Naive B cell (primary cell): Measurements from ENCODE around the gene POLR1D. TPM values are rescaled to one million over a fixed set of nuclear protein-coding genes. Genes with fewer than 3 reads are reported as not detected.

Source experiments
- ATAC-seq, 2 donors: fragments of 150-1000 bp; cut with Tn5 transposase; 2 replicates each; pipeline ENCODE4 v1.10.0; 2021; ENCODE audit warnings: low read depth in 2 of 2, mild to moderate bottlenecking in 2 of 2, moderate library complexity in 2 of 2
- DNase-seq: peaks from one replicate; pipeline ENCODE4 v3.0.0; 2022
- H3K27ac Mint-ChIP-seq, 6 donors: one replicate each; pipeline ENCODE4 v1.8.0; 2020 to 2022; ENCODE audit warnings: mild to moderate bottlenecking in 6 of 6, mixed read lengths in 6 of 6, moderate library complexity in 5 of 6, inconsistent platforms in 2 of 6
- H3K27me3 Mint-ChIP-seq, 3 donors: one replicate each; pipeline ENCODE4 v1.8.0; 2021 to 2022; ENCODE audit warnings: mixed read lengths in 3 of 3, mild to moderate bottlenecking in 1 of 3
- H3K36me3 Mint-ChIP-seq, 2 donors: one replicate each; pipeline ENCODE4 v1.8.0; 2020 to 2022; ENCODE audit warnings: mixed read lengths in 2 of 2, inconsistent platforms in 1 of 2, mild to moderate bottlenecking in 1 of 2
- H3K4me1 Mint-ChIP-seq, 3 donors: one replicate each; pipeline ENCODE4 v1.8.0; 2020 to 2022; ENCODE audit warnings: mixed read lengths in 3 of 3, inconsistent platforms in 1 of 3, mild to moderate bottlenecking in 1 of 3, moderate library complexity in 1 of 3
- H3K4me3 Mint-ChIP-seq, 8 donors: one replicate each; pipeline ENCODE4 v1.8.0; 2020 to 2022; ENCODE audit warnings: mild to moderate bottlenecking in 8 of 8, mixed read lengths in 8 of 8, moderate library complexity in 8 of 8, inconsistent platforms in 2 of 8
- H3K9me3 Mint-ChIP-seq, 7 donors: one replicate each; pipeline ENCODE4 v1.8.0; 2020 to 2022; ENCODE audit warnings: mixed read lengths in 7 of 7, mild to moderate bottlenecking in 5 of 7, inconsistent platforms in 2 of 7, moderate library complexity in 1 of 7
- polyA plus RNA-seq, 6 donors: library from polyadenylated mRNA; unstranded; fragments of 300-500 nt; fragmentation: Illumina TruSeq; gene quantifications; one replicate each; pipeline ENCODE4 v1.2.3, GENCODE V29; 2021; ENCODE audit warnings: low read depth in 6 of 6

POLR1D gene
- polyA plus RNA-seq, 6 donors from 2014 or later: 106 to 149 (median 130) TPM

- no peak overlapping the region for H3K27ac Mint-ChIP-seq
Measured at GRCh38 chr13:27659145-27659865, 37.6 kb downstream of the POLR1D start.

GRCh38 chr13:27660511-27660910 lies 38.8 kb downstream of the POLR1D start:
- H3K9me3 Mint-ChIP-seq: no peaks in the 10 kb centered on the region
- H3K4me3 Mint-ChIP-seq: no peak overlapping the region
- no peak for ATAC-seq
- H3K4me1 Mint-ChIP-seq: peaks cover 2 to 29% (median 13%) of the 10 kb centered on the region in 3 donors
- DNase-seq: no peak
- no peaks in the 10 kb centered on the region for H3K27me3 Mint-ChIP-seq
- peak overlapping the region in 3 of 6 donors; percentile 4 to 79 (median 51) for H3K27ac Mint-ChIP-seq
- peaks cover 0 to 7% of the 10 kb centered on the region in 2 donors for H3K36me3 Mint-ChIP-seq

More at GRCh38 chr13:27659145-27659865, 37.6 kb downstream of the POLR1D start:
- ATAC-seq (no peak), DNase-seq (no peak)
- H3K36me3 Mint-ChIP-seq: peaks cover 0 to 7% of the 10 kb centered on the region in 2 donors
- H3K27me3 Mint-ChIP-seq: no peaks in the 10 kb centered on the region
- no peak overlapping the region for H3K4me3 Mint-ChIP-seq
- H3K4me1 Mint-ChIP-seq: peaks cover 2 to 28% (median 10%) of the 10 kb centered on the region in 3 donors
- H3K9me3 Mint-ChIP-seq: no peaks in the 10 kb centered on the region

DNA sequence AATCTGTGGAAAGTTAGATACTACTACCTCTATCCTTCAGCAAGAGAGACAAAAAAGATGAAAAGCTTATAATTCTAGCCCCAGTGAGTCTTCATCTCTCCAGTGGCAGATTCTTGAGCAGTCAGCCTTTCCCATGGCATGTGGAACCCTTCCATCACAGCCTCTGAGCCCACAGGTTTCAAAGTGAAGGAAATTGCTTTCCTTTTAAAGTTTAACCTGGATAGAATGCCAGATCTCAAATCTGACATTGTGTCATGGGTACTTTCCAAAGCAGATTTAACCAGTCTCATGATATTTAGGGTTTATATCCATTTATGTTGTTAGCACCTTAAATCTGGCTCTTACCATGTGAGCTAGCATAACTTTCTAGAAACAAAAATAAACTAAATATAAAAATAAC lies 39.3 kb downstream of the POLR1D start:
- peaks cover 0 to 7% of the 10 kb centered on the region in 2 donors for H3K36me3 Mint-ChIP-seq
- no peaks in the 10 kb centered on the region for H3K27me3 Mint-ChIP-seq
- ATAC-seq (no peak), DNase-seq (no peak)
- peaks cover 2 to 26% (median 13%) of the 10 kb centered on the region in 3 donors for H3K4me1 Mint-ChIP-seq
- H3K27ac Mint-ChIP-seq: no peak overlapping the region
- H3K4me3 Mint-ChIP-seq: no peak overlapping the region
- H3K9me3 Mint-ChIP-seq: no peaks in the 10 kb centered on the region

DNA sequence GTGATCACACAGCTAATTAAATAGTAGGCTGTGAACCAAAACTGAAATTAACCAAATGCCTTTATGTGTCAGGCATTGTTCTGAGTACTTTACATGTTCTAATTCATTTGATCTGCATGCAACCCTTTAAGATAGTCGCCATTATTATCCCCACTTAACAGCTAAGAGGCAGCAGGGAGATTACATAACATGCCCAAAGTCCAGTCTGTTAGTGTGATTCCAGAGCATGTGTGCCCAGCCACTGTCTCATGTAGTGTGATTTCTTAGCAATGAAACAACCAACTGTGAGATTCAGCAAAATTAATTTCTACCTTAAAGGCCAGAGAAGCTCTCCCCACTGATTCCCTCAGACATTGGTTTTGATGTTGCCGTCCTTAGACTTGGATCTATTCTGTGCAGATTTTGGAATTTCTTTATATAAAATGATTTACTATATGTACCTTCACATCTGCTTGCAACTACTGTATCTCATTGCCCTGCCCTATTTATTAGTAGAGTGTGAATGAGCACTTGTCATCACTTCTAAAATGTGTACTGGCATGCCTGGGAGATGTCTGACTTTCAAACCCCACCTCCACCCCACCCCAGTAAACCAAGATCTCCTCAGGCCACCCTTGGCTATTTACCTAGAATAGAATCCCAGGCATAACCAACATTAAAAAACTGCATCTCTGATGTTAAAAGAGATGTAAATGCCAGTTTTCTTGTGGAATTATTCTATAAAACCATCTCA lies 41.2 kb downstream of the POLR1D start:
- H3K4me1 Mint-ChIP-seq: peaks cover 0 to 21% (median 13%) of the 10 kb centered on the region in 3 donors
- DNase-seq (no peak), ATAC-seq (no peak)
- no peak overlapping the region for H3K4me3 Mint-ChIP-seq
- no peaks in the 10 kb centered on the region for H3K27me3 Mint-ChIP-seq
- peaks cover 5 to 15% of the 10 kb centered on the region in 2 donors for H3K36me3 Mint-ChIP-seq
- H3K27ac Mint-ChIP-seq: peak overlapping the region in 1 of 6 donors; percentile 65
- no peaks in the 10 kb centered on the region for H3K9me3 Mint-ChIP-seq

DNA sequence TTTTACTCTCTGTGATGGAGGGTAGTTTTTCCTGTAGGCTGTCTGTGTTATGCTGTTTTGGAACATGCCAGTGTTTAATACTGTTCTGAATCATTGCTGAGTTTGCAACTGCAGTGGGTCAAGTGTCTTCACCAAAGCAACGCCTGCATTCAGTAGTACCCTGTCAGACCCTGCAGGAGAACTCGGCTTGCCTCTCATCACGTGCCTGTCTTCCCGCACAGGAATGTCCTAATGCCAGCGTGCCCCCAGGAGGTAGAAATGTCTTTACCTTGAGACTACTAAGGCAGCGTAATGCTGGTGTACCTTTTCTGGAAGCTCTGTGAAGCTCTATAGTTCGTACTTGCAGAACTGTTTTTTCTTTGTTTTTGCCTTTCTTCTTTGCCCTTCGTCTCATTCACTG lies 42.3 kb downstream of the POLR1D start:
- no peaks in the 10 kb centered on the region for H3K9me3 Mint-ChIP-seq
- ATAC-seq: no peak
- peak overlapping the region in 1 of 6 donors; percentile 37 for H3K27ac Mint-ChIP-seq
- H3K36me3 Mint-ChIP-seq: peaks cover 5 to 15% of the 10 kb centered on the region in 2 donors
- no peak overlapping the region for H3K4me3 Mint-ChIP-seq
- H3K4me1 Mint-ChIP-seq: peaks cover 0 to 21% (median 13%) of the 10 kb centered on the region in 3 donors
- no peak for DNase-seq
- H3K27me3 Mint-ChIP-seq: no peaks in the 10 kb centered on the region

DNA sequence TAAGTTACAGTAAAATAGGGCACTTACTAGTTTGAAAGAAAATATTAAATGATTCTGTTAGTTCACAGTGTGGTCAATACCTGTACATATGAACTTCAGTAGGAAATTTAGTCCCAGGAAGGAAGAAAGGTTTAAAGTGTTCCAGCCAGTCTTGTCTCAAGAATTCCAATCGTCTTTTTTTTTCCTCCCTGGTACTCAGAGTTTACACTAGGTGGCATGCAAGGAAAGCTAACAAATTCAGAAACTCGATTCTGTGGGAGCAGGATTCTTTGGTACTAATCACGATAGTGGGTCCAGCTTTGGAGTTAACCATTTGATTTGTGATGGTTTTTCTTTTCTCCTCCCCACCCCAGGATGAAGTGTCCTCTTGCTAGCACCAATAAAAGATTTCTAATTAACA lies 43.6 kb downstream of the POLR1D start:
- H3K27ac Mint-ChIP-seq: peak overlapping the region in 1 of 6 donors; percentile 37

DNA sequence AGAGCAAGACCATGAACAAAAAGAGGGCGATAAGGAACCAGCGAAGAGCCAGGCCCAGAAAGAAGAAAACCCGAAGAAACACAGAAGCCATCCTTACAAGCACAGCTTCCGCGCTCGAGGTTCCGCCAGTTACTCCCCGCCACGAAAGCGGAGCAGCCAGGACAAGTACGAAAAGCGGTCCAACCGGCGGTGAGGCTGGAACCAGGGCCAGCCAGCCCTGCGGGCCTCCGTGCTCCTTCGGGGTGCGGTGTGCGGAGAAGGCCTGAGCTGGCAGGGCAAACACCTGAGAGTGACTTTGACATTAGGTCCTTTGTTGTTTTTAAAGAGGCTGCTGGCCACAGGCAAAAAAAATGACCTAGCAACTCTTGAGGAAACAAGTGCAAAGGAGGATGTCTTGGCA lies 44.1 kb downstream of the POLR1D start:
- H3K9me3 Mint-ChIP-seq: no peaks in the 10 kb centered on the region
- no peaks in the 10 kb centered on the region for H3K27me3 Mint-ChIP-seq

More for the DNA sequence above, 43.6 kb downstream of the POLR1D start:
- ATAC-seq: no peak
- Mint-ChIP-seq H3K27me3 (no peaks in the 10 kb centered on the region), H3K4me1 (peaks cover 0 to 18% (median 13%) of the 10 kb centered on the region in 3 donors), H3K4me3 (no peak overlapping the region), H3K9me3 (no peaks in the 10 kb centered on the region), H3K36me3 (peaks cover 5 to 14% of the 10 kb centered on the region in 2 donors)
- DNase-seq: no peak

DNA sequence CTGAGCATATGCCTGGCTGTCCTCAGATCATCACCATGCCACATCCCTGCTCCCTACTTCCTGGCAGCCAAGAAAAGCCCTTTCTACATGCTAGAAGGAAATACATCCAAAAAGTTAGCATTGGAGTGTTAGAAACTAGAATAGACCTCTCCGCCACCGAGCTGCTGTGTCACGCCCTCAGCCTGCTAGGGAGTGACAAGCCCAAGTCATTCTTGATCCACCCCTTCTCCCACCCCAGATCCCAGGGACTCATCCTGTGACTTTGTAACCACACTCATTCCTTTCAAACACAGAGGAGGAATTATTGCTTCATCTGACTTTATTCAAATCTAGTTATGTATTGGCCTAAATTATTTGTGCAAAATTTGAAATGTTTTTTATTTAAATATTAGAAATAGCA lies 45.3 kb downstream of the POLR1D start:
- no peak overlapping the region for H3K4me3 Mint-ChIP-seq
- H3K36me3 Mint-ChIP-seq: peaks cover 5 to 8% of the 10 kb centered on the region in 2 donors
- peak overlapping the region in 3 of 6 donors; percentile 22 to 66 (median 51) for H3K27ac Mint-ChIP-seq
- DNase-seq (no peak), ATAC-seq (no peak)
- H3K27me3 Mint-ChIP-seq: no peaks in the 10 kb centered on the region
- H3K4me1 Mint-ChIP-seq: peaks cover 0 to 10% (median 7%) of the 10 kb centered on the region in 3 donors
- peaks cover 0 to 3% (median 0%) of the 10 kb centered on the region in 7 donors for H3K9me3 Mint-ChIP-seq

More for the DNA sequence above, 44.1 kb downstream of the POLR1D start:
- Mint-ChIP-seq H3K36me3 (peaks cover 5 to 10% of the 10 kb centered on the region in 2 donors), H3K27ac (no peak overlapping the region), H3K4me3 (no peak overlapping the region), H3K4me1 (peaks cover 0 to 14% (median 8%) of the 10 kb centered on the region in 3 donors)
- DNase-seq (no peak), ATAC-seq (no peak)

DNA sequence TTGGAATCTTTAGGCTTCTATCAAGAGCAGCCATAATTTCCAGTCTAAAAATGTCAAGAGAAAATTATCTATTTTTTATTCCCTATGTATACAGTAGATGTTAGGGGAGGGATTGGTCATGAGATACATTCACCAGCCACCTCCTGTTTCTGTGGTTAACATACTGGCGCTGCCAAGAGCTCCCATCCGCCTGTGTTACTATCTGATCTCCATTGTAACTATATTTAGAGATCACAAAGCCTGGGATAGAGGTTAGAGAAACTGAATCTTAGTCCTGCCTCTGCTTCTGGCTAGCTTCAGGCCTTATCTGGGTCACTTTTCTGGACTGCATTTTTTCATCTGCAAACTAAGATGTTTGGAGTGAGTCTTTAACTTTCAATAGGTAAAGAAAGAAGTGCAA lies 46.3 kb downstream of the POLR1D start:
- Mint-ChIP-seq H3K27me3 (no peaks in the 10 kb centered on the region), H3K4me1 (peaks cover 0 to 7% (median 6%) of the 10 kb centered on the region in 3 donors), H3K9me3 (peaks cover 0 to 6% (median under 1%) of the 10 kb centered on the region in 7 donors), H3K36me3 (peaks cover 5 to 8% of the 10 kb centered on the region in 2 donors), H3K27ac (no peak overlapping the region), H3K4me3 (no peak overlapping the region)
- ATAC-seq (no peak), DNase-seq (no peak)

GRCh38 chr13:27670861-27671260 lies 49.2 kb downstream of the POLR1D start:
- Mint-ChIP-seq H3K27me3 (no peaks in the 10 kb centered on the region), H3K36me3 (peaks cover 5 to 8% of the 10 kb centered on the region in 2 donors), H3K4me3 (no peak overlapping the region), H3K9me3 (peaks cover 0 to 6% (median 2%) of the 10 kb centered on the region in 7 donors), H3K4me1 (no peaks in the 10 kb centered on the region), H3K27ac (no peak overlapping the region)
- DNase-seq (no peak), ATAC-seq (no peak)

GRCh38 chr13:27672025-27672424 lies 50.3 kb downstream of the POLR1D start:
- no peak for DNase-seq
- Mint-ChIP-seq H3K27ac (no peak overlapping the region), H3K4me3 (no peak overlapping the region), H3K9me3 (peaks cover 0 to 6% (median 2%) of the 10 kb centered on the region in 7 donors), H3K4me1 (no peaks in the 10 kb centered on the region), H3K27me3 (no peaks in the 10 kb centered on the region), H3K36me3 (peaks cover under 1 to 2% of the 10 kb centered on the region in 2 donors)
- no peak for ATAC-seq
